Testis (tissue), 2 donors: Measurements from ENCODE around the gene AKT1.

Source experiments
- CTCF ChIP-seq, 3 experiments: fragments of 450-650 bp in 2 of 3; fragments of 200-600 bp in 1 of 3; sonication (generic) in 1 of 3; IDR thresholded peaks; one replicate each; pipeline ENCODE4 v1.5.1; 2016 to 2019; ENCODE audit warnings: antibody characterized with exemption in 3 of 3, mild to moderate bottlenecking in 2 of 3, moderate library complexity in 1 of 3
- POLR2A ChIP-seq: fragments of 450-650 bp; IDR thresholded peaks from one replicate; pipeline ENCODE4 v1.6.1; 2017; ENCODE audit warnings: antibody characterized with exemption, mild to moderate bottlenecking, moderate library complexity

- TF ChIP-seq CTCF (IDR thresholded peaks at IDR 0.05) (no peak), POLR2A (no peak)
Measured at GRCh38 chr14:104758981-104759969, 36.3 kb downstream of the AKT1 start.
